HG02588 (cell line): ENCODE measurements around the gene OPCML.

ENCODE experiments used
- ATAC-seq: cut with Tn5 transposase; IDR thresholded peaks from one replicate; pipeline ENCODE4 v1.9.1; 2021; ENCODE audit warnings: mild to moderate bottlenecking, moderate library complexity; ENCODE audit not compliant: unreplicated experiment

The OPCML gene

GRCh38 chr11:132649277-132649676, 883.0 kb downstream of the OPCML start:
- no peak for ATAC-seq

GRCh38 chr11:132648851-132649250, 883.5 kb downstream of the OPCML start:
- no peak for ATAC-seq

- ATAC-seq = no peak
These were observed 885.4 kb downstream of the OPCML start for GRCh38 chr11:132646890-132647289.

GRCh38 chr11:132644520-132645239, 887.6 kb downstream of the OPCML start:
- ATAC-seq = no peak

- no peak for ATAC-seq
These were observed 889.1 kb downstream of the OPCML start for GRCh38 chr11:132643239-132643638.

GRCh38 chr11:132640952-132641351, 891.3 kb downstream of the OPCML start:
- ATAC-seq = no peak

GRCh38 chr11:132639986-132640385, 892.3 kb downstream of the OPCML start:
- ATAC-seq = no peak

- ATAC-seq = no peak
These were observed 892.9 kb downstream of the OPCML start for GRCh38 chr11:132639403-132639802.

- ATAC-seq = no peak
These were observed 893.9 kb downstream of the OPCML start for GRCh38 chr11:132638423-132638822.

GRCh38 chr11:132636523-132636922, 895.8 kb downstream of the OPCML start:
- no peak for ATAC-seq

GRCh38 chr11:132632641-132633124, 899.6 kb downstream of the OPCML start:
- ATAC-seq = no peak

- no peak for ATAC-seq
These were observed 900.3 kb downstream of the OPCML start for GRCh38 chr11:132631989-132632388.

- ATAC-seq = no peak
These were observed 904.3 kb downstream of the OPCML start for GRCh38 chr11:132627981-132628380.

GRCh38 chr11:132626446-132626845, 905.9 kb downstream of the OPCML start:
- no peak for ATAC-seq

- ATAC-seq = no peak
These were observed 908.8 kb downstream of the OPCML start for GRCh38 chr11:132623511-132623910.

- no peak for ATAC-seq
These were observed 910.2 kb downstream of the OPCML start for GRCh38 chr11:132621976-132622580.

- no peak for ATAC-seq
These were observed 911.9 kb downstream of the OPCML start for GRCh38 chr11:132620423-132620822.

- no peak for ATAC-seq
These were observed 921.5 kb downstream of the OPCML start for GRCh38 chr11:132610791-132611190.

- ATAC-seq = no peak
These were observed 922.1 kb downstream of the OPCML start for GRCh38 chr11:132610216-132610615.

- ATAC-seq = no peak
These were observed 924.7 kb downstream of the OPCML start for GRCh38 chr11:132607575-132607974.

- no peak for ATAC-seq
These were observed 926.3 kb downstream of the OPCML start for GRCh38 chr11:132605825-132606570.

GRCh38 chr11:132604431-132604830, 927.9 kb downstream of the OPCML start:
- no peak for ATAC-seq
